ENCODE data around the gene PCYT2.

PCYT2 gene

DNA sequence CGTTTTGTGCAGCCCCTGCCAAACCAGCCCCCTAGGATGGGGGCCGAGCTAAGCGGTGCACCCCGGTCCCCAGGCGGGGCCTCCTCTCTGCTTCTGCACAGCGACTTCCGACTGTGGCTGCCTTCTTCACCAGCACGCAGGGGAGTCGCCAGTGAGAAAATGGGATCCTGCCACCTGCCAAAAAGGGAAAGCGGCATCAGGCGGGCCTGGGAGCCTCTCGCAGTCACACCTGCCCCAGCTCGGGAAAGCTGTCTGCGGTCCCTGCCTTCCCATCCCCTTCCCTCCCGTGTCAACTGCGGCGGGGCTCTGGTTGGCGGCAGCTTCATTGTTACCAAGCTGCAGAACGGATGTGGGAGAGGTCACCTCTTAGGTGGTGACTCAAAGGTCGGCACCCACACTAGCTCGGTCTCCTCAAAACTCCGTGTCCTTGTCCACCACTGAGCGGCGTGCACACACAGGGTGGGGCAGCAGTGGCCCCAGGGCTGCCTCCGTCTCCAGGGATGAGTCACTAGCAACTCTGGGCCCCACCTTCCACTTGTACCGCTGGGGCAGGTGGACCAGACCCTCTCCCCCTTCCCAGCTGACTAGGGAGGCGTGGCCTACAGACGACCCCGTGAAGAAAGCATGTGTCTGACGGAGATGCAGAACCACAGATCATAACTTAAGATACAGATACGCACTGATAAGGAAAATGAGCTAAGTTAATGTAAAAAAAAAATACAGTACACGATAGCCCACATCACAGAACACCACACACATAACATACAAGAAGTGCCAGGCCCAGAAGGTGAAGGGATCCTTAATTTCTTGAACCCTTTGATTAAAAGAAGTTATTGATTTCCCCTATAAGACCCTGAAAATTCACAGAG, 1.5 kb upstream of the PCYT2 start:
- DNase-seq (ENCODE audit: low spot score) = no peak

DNA sequence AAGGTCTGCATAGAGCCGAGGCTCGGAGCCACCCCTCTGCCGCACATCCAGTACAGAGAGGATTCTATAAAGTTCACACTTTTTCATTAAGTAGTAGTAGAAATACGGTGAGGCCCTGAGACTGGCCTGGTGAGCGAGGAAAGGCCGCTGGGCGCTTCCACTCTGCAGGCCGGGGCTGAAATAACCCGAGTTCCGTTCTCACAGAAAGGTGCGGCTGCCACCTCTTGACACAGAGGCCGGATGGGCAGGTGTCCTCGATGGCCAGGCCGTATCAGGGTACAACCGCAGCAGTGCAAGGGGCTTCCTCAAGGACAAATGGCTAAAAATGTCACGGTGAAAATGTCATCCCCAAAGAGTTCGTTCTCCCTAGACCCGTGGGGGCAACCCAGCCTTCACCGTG, 770 bp upstream of the PCYT2 start:
- no peak for DNase-seq (ENCODE audit: low spot score)

DNA sequence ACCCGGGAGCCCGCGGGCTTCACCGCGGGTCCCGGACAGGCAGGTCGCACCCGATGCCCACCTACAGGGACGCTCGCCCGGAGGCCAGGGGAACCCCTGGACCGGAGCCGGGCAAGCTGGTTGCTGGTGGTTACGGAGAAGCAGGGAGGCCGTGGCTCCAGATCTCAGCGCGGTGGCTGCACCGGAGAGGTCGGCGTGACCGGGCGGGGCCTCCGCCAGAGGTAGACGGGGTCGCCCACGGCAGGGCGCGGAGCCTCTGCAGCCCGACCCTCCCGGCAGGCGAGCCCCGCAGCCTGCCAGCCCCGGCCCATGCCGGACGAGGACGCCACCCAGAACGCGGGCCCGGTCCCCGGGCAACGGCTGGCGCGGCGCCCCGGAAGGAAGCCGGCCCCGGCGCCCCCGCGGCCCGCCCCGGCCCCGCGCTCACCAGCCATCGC, 341 bp downstream of the PCYT2 start:
- peak; percentile 43 for DNase-seq (ENCODE audit: low spot score)

DNA sequence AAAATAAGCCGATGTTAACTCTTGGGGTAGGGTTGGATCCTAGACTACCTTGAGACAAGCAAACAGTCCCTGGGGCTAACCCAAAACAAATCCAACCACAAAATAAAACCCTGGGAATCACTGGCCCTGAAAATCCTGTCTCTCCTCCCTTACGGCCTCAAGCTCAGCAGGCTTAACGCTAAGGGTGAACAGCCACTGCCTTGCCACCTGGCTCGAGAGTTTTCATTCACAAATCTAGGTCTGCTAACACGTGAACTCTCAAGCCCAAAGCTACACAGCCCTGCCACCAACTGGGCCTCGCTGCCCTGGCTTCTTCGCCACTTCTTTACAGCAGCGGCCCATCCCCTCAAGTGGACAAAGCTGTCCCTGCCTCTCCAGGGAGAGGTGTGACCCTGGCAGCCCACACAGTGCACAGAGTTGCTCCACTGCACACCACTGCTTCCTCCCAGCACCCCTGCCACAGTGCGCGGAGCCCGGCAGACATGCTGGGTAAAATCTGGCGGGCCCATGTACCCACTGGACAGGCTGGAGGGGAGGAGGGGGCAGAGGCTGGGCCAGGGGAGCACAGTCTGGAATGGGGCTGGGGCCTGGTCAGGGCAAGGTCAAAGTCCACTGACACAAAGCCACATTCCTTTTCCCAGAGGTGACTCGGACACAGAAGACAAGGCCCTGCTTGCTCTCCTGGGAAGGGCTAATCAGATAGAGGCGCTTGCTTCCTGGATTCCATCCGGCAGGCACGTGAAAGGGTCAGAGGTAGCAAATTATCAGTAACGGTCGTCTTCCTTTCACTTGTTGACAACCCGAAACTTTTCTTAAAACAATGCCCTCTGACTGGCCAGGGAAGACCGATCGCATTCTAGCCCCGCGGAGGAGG, 996 bp downstream of the PCYT2 start:
- DNase-seq (ENCODE audit: low spot score) = peak; percentile 91

DNA sequence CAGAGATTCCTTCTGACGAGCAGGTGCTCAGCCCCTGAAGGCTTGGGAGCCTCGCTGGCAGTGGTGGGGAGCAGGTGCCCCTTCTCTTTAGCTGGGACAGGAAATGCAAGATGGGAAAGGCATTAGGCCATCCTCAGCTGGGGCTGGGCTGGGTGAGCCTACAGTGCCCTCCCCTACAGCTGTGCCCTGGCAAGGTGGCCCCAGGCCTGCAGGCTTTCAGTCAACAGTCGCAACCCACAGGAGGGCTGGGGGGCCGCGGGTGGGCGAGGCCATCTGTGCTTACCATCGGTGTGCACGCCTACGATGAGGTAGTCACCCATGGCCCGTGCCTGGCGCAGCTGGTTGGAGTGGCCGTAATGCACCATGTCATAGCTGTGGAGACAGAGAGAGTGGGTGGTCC, 2.0 kb downstream of the PCYT2 start:
- no peak for DNase-seq (ENCODE audit: low spot score)

DNA sequence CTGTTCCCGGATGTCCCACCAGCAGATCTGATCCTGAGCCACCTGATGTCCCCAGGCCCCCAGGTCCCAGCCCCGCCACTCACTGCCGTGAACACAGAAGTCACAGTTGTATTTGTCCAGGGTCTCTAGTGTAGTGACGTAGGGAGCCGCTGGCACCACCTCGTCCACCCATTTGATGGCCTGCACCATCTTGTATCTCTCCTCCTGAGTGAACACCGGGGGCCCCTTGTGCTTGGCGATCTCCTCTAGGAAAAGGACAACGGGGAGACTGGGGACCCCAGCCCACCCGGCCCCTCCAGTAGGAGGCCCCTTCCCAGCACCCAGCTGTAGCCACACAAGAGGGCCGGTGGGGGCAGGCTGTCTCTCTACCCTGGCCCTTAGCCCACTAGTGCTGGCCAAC, 2.4 kb downstream of the PCYT2 start:
- DNase-seq (ENCODE audit: low spot score) = no peak

DNA sequence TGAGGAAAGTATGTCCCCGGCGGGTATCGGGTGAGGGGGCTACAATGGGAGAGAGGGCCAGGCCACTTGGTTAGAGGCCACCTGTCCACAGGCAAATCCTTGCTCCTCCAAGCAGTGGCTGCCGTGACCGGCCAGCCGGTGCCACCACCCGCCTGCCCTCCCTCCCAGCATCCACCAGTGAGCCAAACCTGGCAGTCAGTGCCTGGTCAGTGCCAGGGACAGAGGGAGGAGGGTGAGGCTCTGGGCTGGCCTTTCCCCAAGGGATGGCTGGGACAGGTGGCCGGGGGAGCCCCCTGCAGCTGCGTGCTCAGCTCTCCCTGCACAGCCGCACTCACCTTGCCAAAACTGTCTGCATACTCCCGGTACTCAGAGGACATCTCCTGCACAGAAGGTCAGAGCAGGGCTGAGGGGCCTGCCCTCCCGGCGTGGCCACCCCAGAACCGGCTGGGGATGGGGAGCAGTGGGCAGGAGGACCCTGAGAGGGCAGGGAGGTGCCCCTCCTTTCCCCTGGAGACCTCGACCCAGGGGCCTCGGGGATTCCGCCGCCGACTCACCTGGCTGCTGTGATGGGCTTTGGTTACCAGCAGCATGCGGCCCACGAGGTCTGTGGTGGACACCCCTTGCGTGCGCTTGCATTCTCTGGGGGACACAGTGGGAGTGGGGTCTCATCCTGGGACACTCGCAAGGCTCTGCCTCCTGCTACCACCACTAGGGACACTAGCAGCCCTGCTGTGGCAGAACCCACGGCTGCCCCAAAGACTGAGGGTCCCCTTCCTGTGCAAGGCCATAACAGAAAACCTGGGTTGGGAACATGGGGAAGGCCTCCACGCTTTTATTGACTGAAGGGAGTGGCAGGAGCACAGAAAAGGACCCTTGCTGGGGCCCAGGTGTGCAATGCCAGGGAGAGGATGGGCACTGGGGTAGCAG, 3.7 kb downstream of the PCYT2 start:
- no peak for DNase-seq (ENCODE audit: low spot score)

DNA sequence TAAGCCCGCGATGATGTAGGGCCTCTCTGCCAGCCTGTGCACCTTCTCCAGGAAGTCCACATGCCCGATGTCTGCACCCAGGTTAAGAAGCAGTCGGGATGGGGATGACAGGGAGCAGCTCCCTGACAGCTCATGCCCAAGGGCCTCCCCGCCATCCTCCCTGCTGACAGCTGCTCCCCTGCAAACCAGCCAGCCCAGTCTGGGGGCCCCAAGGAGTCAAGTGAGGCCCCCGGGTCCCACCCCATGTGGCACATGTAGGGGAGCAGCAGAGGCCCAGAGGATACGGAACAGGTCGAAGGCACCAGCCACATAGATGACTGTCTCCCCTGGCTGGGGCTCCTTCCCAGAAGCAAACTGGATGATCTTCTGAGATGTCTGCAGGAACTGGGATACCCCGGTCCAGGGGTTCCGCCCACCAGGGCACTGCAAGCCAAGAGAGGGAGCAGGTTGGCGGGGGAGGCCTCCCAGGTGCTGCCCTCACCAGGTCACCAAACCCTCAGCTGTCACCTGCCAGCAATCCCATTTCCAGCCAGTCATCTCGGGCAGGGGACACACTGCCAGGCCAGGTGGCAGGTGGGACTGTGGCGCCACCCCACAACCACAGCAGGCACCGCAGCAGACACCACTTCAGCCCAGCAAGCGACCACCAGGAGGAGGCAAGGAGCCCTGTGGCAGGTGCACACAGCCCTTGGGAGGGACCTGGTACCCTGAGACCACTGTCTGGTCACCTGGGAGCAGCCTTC, 4.6 kb downstream of the PCYT2 start:
- DNase-seq (ENCODE audit: low spot score) = no peak

DNA sequence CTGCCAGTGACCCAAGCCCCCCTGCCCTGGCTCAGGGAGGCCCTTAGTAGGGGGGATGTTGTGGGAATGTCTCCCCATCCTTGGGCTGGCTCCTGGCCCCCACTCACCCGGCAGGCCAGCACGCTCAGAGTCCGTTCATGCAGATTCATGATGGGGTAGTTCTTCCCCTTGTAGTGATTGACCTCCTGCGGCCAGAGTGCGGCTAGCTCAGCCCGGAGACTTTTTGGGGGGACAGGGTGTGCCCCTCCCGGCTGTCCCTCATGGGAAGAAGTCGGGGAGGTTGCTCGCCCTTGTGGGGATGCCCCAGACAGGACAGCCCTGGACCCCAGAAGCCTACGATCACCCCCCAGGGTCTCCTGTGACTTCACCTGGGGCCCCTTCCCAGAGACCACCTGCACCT, 5.2 kb downstream of the PCYT2 start:
- no peak for DNase-seq (ENCODE audit: low spot score)

DNA sequence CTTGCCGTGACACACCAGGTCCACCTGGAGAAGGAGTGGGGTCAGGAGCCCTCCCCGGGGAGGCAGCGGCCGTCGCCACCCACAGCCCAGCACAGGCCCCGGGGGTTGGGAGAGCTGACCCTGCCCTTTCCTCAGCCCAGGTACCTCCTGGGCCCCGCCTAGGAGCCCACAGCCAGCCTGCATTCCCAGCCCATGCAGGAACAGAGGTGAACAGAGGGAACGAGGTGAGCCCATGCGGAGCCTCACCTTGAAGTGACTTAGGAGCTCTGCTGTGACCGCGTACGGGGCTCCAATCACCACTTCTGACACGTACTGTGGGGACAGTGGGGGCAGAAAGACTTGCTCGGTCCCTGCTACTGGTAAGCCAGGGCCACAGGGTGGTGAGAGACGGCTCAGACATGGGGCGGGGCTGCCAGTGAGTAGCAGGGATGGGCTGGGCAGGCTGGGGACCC, 5.7 kb downstream of the PCYT2 start:
- no peak for DNase-seq (ENCODE audit: low spot score)

DNA sequence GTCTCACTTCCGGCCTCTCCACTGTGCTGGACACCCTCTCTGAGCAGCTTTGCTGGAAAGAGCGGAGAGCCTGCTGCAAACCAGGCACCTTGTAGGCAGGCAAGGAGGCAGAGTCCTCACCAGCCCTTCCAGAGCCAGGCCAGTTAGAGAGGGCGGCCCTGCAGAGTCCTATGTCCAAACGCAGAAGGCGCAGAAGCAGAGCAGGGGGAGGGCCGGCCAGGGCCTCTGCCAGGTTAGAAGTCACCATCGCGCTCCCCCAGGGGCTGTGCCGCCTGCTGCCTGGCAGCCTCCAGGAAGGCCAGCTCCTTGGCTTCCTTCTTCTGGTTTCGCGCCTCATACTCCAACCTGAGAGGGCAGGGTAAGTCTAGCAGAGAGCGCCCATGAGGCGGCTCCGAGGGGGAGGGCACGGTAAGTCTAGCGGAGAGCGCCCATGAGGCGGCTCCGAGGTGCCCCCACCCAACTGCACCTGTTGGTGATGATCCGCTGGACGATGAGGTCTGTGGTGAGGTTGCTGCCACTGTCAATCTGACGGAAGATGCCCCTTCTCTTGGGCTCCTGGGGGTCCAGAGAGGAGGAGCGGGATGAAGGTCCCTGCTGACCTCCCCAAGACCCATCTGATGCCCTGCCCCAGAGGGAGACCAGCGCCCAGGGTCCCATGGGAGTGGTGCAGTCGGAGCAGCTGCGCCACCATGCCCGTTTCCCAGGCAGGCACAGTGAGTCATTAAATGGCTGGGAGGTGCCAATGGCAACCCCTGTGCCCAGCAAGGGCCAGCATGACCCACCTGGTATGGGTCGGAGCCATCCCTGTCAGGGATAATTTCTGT, 6.4 kb downstream of the PCYT2 start:
- no peak for DNase-seq (ENCODE audit: low spot score)

DNA sequence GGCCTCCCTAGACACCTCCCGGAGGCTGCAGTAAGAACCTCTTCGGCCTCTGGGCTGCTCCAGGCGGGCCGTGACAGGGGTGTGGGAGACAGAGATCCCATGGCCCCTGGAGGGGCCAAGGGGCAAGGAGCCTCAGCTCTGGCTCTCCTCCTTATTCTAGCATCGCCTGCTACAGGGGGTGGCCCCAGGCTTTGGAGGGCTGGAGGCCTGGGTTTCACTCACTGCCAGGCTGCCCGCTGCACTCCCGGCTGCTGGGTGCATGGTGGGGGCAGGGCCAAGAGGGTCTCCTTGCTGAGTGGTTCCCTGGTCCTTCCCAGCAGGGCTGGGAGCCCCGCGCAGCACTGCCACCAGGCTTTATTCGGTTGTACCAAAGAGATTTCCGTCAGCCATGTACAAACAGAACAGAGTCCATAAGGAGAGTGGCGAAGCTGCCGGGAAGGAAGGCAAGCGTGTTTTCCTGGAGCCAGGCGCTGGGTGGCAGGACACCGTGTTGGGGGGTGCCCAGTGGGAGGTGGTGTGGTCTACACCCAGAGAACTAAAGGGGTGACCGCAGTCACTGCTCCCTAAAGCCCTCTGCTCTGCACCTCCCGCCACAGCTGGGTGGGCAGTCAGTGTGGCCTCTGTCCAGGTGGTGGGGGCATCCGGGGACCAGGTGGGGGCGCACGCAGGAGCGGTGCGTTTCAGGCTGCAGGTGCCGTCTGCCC, 7.2 kb downstream of the PCYT2 start:
- no peak for DNase-seq (ENCODE audit: low spot score)

DNA sequence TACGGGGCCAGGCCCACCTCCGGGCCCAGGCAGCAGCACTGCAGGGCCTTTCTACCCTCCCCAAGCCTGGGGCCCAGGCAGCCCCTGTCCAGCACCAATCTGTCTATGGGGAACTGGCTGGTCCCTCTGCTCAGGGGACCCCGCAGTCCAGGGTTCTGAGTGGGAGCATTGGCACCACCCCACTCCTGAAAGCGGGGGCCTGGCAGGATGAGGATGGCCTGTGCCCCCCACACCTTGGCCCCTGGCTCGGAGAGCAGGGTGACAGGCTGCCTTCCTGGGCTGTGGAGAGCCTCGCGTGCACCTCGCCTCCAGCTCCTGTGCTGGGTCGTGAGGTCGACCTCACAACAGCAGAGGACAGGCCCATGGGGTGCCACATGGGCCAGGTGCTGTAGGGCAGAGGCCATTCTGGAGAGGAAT, 7.8 kb downstream of the PCYT2 start:
- no peak for DNase-seq (ENCODE audit: low spot score)

DNA sequence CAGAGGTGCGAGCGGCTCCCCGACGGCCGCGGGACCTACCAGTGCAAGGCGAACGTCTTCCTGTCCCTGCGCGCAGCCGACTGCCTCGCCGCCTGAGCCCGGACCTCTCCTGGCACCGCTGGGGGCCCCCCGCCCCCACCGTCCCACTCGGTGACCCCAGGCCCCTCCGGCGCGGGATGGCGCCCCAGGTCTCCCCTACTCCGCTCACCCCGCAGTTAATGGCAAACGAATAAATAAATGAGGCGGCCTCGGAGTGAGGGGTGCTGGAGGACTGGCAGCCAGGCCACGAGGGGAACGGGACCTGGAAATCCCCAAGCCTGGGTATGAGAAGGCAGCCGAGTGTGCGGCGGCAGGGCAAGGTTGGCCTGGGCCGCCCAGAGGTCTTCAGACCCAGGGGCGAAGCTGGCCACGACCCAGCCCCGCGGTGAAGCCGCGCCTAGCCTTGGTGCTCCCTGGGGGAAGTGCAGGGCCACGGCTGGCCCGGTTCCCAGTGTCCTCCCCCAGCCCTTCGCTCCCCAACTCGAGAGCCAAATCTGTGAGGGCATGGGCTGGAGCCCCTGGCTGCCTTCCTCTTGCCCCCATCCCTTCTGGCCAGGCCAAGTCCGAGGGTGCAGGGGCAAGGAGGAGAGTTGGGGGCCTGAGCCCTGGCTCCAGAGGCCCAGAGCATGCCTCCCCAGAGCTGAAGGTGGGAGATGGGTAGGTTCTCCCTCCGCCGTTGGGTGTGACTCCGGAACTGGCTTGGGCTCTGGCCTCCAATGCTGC, 8.4 kb downstream of the PCYT2 start:
- DNase-seq (ENCODE audit: low spot score) = no peak

DNA sequence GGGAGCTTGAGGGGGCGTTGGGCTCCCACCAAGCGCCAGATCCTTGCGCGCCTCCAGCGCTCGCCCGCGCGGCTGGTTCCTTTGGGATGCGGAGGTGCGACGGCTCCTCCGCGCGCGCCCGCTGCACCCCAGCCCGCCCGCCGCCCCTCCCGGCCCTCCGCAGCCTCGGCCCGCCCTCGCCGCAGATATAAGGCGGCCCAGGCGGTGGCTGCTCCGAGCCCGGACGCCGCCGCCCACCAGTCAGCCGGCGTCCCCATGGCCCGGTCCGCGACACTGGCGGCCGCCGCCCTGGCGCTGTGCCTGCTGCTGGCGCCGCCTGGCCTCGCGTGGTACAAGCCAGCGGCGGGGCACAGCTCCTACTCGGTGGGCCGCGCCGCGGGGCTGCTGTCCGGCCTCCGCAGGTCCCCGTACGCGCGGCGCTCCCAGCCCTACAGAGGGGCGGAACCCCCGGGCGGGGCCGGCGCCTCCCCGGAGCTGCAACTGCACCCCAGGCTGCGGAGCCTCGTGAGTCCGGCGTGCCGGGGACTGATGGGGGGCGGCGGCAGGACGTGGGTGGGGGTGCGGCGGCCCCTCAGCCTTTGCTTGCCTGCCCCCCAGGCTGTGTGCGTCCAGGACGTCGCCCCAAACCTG, 9.1 kb downstream of the PCYT2 start, which contains the start of gene NPB:
Gene NPB (plus strand): TSS at position 216 of the 630 bp plus-strand sequence. CDS start 40 bp downstream, at position 256.
- DNase-seq (ENCODE audit: low spot score) = no peak

DNA sequence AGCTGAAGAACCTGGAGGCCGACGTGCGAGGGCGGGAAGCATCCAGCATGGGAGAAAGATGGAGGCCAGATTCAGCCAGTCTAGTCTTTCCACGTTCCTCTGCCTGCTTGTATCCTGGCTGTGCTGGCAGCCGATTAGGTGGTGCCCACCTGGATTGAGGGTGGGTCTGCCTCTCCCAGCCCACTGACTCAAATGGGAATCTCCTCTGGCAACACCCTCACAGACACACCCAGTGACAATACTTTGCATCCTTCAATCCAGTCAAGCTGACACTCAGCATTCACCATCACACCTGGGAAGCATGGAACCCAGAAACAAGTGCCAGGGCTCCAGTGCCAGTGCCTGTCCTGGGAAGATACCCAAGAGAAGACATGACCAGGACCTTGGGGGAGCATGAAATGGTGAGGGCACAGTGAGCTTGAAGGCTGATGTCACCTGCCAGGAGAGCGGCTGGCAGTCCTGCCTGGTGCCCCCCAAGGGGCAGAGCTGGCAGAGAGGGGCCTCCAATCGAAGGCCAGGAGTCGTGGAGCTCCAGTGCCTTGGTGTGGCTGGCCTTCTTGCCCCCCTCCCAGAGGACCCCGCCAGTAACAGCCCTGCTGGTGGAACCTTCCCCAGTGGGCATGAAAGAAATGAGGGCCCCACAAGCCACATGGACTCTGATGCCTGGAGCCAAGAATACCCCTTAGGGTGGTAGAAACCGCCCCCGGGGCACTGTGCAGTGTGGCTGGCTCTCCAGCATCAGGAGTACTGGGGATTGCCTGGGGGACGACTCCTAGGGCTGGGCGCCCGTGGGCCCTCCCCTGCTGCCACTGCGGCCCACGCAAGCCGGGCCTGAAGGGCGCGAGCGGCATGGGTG, 9.8 kb downstream of the PCYT2 start:
- DNase-seq (ENCODE audit: low spot score) = no peak

DNA sequence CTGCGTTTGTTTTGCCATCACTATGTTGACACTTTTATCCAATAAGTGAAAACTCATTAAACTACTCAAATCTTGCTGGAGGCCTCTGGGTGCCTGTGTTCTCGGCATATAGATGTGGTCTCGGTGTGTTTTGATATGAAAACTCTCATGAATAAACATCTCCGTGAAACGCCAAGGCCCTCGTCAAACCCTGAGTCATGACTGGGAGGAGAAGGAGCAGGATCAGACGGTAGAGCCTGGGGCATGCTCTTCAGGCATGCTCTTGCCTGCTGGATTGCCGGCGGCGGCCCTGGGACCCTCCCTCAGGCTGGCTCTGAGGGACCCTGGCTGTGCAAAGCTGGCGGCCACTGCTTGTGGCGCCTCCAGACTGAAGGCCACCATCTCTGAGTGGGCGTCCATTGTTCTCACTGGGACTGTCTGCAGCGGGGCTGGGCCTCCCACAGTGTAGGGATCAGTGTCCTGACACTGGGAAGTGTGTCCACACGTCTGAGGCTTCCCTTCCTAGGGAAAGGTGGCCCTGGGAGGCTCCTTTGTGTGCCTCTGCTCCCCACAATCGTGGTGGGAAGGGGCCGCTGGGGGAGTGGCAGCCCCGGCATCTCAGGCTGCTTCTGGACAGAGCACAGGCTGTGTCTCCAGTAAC, 10.9 kb downstream of the PCYT2 start:
- no peak for DNase-seq (ENCODE audit: low spot score)

Measured in HuH-7 (cell line).